ENCODE results near the gene NKD1.

GRCh38 chr16:50500171-50500874, 47.9 kb upstream of the NKD1 start:
- TF ChIP-seq, protein P1, sequence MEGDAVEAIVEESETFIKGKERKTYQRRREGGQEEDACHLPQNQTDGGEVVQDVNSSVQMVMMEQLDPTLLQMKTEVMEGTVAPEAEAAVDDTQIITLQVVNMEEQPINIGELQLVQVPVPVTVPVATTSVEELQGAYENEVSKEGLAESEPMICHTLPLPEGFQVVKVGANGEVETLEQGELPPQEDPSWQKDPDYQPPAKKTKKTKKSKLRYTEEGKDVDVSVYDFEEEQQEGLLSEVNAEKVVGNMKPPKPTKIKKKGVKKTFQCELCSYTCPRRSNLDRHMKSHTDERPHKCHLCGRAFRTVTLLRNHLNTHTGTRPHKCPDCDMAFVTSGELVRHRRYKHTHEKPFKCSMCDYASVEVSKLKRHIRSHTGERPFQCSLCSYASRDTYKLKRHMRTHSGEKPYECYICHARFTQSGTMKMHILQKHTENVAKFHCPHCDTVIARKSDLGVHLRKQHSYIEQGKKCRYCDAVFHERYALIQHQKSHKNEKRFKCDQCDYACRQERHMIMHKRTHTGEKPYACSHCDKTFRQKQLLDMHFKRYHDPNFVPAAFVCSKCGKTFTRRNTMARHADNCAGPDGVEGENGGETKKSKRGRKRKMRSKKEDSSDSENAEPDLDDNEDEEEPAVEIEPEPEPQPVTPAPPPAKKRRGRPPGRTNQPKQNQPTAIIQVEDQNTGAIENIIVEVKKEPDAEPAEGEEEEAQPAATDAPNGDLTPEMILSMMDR (IDR thresholded peaks at IDR 0.05): no peak
- no peak for TF ChIP-seq POLR2A (IDR thresholded peaks at IDR 0.05)

Measured in stomach (tissue), 4 donors.